HG02884 (cell line): ENCODE measurements around the gene DIAPH2.

Experiments used
- ATAC-seq: cut with Tn5 transposase; IDR thresholded peaks from one replicate; pipeline ENCODE4 v1.9.1; 2021; ENCODE audit warnings: mild to moderate bottlenecking, moderate library complexity; ENCODE audit not compliant: unreplicated experiment

The DIAPH2 gene

GRCh38 chrX:96684339-96685209 lies at the start of gene DIAPH2:
Gene DIAPH2, plus strand, starts transcription at chrX:96684842.
- ATAC-seq, result peak; percentile 74

GRCh38 chrX:96650023-96650422 lies 34.6 kb upstream of the DIAPH2 start:
- ATAC-seq, result no peak

- no peak for ATAC-seq
Observed at GRCh38 chrX:96655947-96656623, 28.6 kb upstream of the DIAPH2 start.

GRCh38 chrX:96682516-96682915 lies 2.1 kb upstream of the DIAPH2 start:
- no peak for ATAC-seq

GRCh38 chrX:96683997-96684338 lies 674 bp upstream of the DIAPH2 start:
- no peak for ATAC-seq

GRCh38 chrX:96685210-96686099 lies 813 bp downstream of the DIAPH2 start:
- ATAC-seq, result peak; percentile 30

GRCh38 chrX:96687776-96688175 lies 3.1 kb downstream of the DIAPH2 start:
- ATAC-seq, result no peak

- ATAC-seq, result no peak
Observed at GRCh38 chrX:96688789-96689188, 4.1 kb downstream of the DIAPH2 start.

- no peak for ATAC-seq
Observed at GRCh38 chrX:96689991-96690390, 5.3 kb downstream of the DIAPH2 start.

- no peak for ATAC-seq
Observed at GRCh38 chrX:96692454-96692853, 7.8 kb downstream of the DIAPH2 start.

GRCh38 chrX:96692890-96693289 lies 8.2 kb downstream of the DIAPH2 start:
- no peak for ATAC-seq

- ATAC-seq, result no peak
Observed at GRCh38 chrX:96693407-96693806, 8.8 kb downstream of the DIAPH2 start.

GRCh38 chrX:96696462-96696861 lies 11.8 kb downstream of the DIAPH2 start:
- ATAC-seq, result no peak

- no peak for ATAC-seq
Observed at GRCh38 chrX:96700625-96701024, 16.0 kb downstream of the DIAPH2 start.

- ATAC-seq, result no peak
Observed at GRCh38 chrX:96703379-96703778, 18.7 kb downstream of the DIAPH2 start.

- no peak for ATAC-seq
Observed at GRCh38 chrX:96703816-96704215, 19.2 kb downstream of the DIAPH2 start.

GRCh38 chrX:96704629-96705028 lies 20.0 kb downstream of the DIAPH2 start:
- ATAC-seq, result no peak

- ATAC-seq, result no peak
Observed at GRCh38 chrX:96705905-96706304, 21.3 kb downstream of the DIAPH2 start.

GRCh38 chrX:96707804-96708203 lies 23.2 kb downstream of the DIAPH2 start:
- no peak for ATAC-seq

GRCh38 chrX:96710031-96710430 lies 25.4 kb downstream of the DIAPH2 start:
- ATAC-seq, result no peak

- no peak for ATAC-seq
Observed at GRCh38 chrX:96713303-96713702, 28.7 kb downstream of the DIAPH2 start.
